EH (cell line): ENCODE data around the gene TRIM31.

Experiments
- DNase-seq: peaks from one replicate; pipeline ENCODE4 v3.0.0-alpha.2; 2015; ENCODE audit warnings: low read depth

TRIM31 gene

DNA sequence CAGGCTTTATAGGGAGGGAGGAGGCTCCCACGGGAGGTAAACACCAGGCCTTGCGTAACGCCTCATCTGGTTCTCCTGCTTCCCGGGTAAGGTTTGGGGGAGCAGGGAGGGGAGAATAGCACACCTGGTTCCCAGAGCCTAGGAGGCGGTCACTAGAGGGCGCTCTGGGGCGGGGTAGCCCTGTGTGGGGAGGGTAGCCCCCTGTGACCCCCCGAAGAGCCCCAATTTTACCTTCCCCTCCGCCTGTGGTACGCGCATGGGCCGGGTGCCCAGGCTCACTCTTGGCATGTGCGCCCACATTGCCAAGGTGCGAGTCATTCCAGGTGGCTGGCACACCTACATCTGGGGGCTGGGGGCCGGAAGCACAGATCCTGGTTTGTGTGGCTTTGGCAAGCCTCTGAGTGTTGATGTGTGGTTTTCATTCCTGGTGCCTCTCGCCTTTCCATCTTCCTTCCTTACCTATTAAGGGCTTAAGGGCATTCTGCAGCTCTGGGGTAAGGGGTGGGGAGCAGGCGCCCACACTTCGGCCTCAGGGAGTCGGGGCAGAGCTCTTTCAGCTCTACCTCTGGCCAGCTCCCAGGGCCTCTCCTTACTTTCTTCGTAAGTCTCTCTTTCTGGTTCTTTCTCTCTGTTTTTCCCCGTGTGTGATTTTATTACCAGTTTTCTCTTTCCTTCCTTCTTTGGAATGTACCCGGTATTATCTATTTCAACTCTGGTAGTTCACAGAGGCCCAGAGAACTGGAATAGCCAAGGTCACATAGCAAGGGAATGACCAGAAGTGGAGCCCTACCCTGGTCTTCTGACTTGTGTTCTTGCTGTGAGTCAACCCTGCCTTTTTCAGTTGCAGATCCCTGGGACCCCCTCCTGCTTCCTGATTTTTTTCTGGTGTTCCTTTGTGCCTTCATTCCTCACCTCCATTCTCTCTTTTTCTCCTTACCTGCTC is 36.8 kb downstream of the TRIM31 start:
- no peak for DNase-seq

- no peak for DNase-seq
These were observed 37.6 kb downstream of the TRIM31 start, which contains the start of gene RNF39 for GRCh38 chr6:30075094-30075789. Gene RNF39, minus strand, starts transcription at chr6:30075769. Its CDS starts 184 bp downstream, at chr6:30075585.

- DNase-seq: no peak
These were observed 38.4 kb downstream of the TRIM31 start for GRCh38 chr6:30074331-30075093.

- DNase-seq: no peak
These were observed 39.2 kb downstream of the TRIM31 start for GRCh38 chr6:30073489-30074235.

GRCh38 chr6:30071858-30072257 is 41.0 kb downstream of the TRIM31 start:
- DNase-seq: no peak

GRCh38 chr6:30071081-30071818 is 41.6 kb downstream of the TRIM31 start:
- no peak for DNase-seq

GRCh38 chr6:30067460-30068139 is 45.3 kb downstream of the TRIM31 start:
- no peak for DNase-seq

GRCh38 chr6:30066577-30067459 is 46.1 kb downstream of the TRIM31 start, which contains the start of gene PPP1R11:
Gene PPP1R11, plus strand, starts transcription at chr6:30067198. Its CDS starts 213 bp downstream, at chr6:30067411.
- peak; percentile 99 for DNase-seq

GRCh38 chr6:30066082-30066481 is 46.8 kb downstream of the TRIM31 start:
- no peak for DNase-seq

- no peak for DNase-seq
These were observed 49.6 kb downstream of the TRIM31 start for GRCh38 chr6:30063315-30063714.

GRCh38 chr6:30062471-30063178 is 50.3 kb downstream of the TRIM31 start:
- no peak for DNase-seq

GRCh38 chr6:30061858-30062458 is 50.9 kb downstream of the TRIM31 start:
- no peak for DNase-seq

DNA sequence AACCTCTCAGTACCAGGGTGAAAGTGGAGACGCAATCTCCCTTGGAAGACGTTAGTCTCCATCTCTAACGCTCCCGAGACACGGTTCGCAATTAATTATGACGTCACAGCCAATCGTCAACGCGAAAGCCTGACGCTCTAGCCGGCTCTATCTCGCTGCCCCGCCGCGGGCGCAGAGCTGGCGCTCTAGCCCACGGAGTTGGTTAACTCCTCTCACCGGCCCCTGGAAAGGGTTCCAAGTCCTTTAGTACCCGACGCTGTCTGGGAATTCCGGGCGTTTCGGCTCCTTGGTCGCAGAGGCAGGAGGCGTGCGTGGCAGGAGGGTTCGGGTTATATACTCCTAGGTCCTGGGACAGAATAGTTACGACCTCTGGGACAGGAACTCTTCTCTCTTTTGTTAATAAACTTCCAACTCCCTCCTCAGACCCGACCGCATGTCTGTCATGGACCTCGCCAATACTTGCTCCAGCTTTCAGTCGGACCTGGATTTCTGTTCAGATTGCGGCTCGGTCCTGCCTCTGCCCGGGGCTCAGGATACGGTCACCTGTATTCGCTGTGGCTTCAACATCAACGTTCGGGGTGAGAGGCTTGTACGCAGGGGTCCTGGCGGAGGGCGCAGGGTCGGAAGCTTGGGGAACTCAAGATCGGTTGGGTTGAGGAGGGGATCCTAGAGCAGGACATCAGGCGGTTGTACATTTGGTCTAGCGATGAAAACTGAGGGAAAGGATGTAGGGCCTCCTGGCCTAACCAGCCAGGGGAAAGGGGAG is 51.6 kb downstream of the TRIM31 start, which contains the start of gene POLR1H:
Gene POLR1H (plus strand): TSS at position 174 of the 766 bp plus-strand sequence. CDS start 260 bp downstream, at position 434.
- peak; percentile 95 for DNase-seq

- DNase-seq: peak; percentile 49
These were observed 52.2 kb downstream of the TRIM31 start for GRCh38 chr6:30060606-30061091.

- DNase-seq: no peak
These were observed 57.4 kb downstream of the TRIM31 start for GRCh38 chr6:30055513-30055912.

GRCh38 chr6:30053682-30054081 is 59.2 kb downstream of the TRIM31 start:
- no peak for DNase-seq
